ENCODE results near the gene TGM1. TPM values are rescaled to one million over a fixed set of nuclear protein-coding genes. Genes with fewer than 3 reads are reported as not detected.

The TGM1 gene
- polyA plus RNA-seq, 2 of the 4 experiments (the other 2 are of a cell fraction) = 0.61 to 1.3 TPM

- ATAC-seq = no peak
- DNase-seq (ENCODE audit: low read depth in 1 of 2, low spot score in 1 of 2) = no peak
- TF ChIP-seq SMC3 (IDR thresholded peaks at IDR 0.05) (no peak), MAZ (IDR thresholded peaks at IDR 0.05; ENCODE audit: borderline replicate concordance, low read depth, low read length) (no peak), REST (IDR thresholded peaks at IDR 0.05) (no peak), KDM5A (IDR thresholded peaks at IDR 0.05) (no peak), CBX2 (IDR thresholded peaks at IDR 0.05; ENCODE audit: borderline replicate concordance, low read depth) (no peak), MAFK (IDR thresholded peaks at IDR 0.05; ENCODE audit: partially characterized antibody) (no peak), NFE2L2 (conservative IDR thresholded peaks at IDR 0.05; ENCODE audit: low read length) (no peak), ZSCAN20 (CRISPR knock-in tag; IDR thresholded peaks at IDR 0.05) (no peak), HOXB13 (CRISPR knock-in tag; IDR thresholded peaks at IDR 0.05; ENCODE audit: low read depth) (no peak), USF2 (IDR thresholded peaks at IDR 0.05) (no peak), JUN (IDR thresholded peaks at IDR 0.05) (no peak), HOXB5 (CRISPR knock-in tag; IDR thresholded peaks at IDR 0.05) (no peak), POLR2A (IDR thresholded peaks at IDR 0.05; ENCODE audit: low read length) (no peak), HOXA7 (CRISPR knock-in tag; IDR thresholded peaks at IDR 0.05) (no peak), TP53 (CRISPR knock-in tag; IDR thresholded peaks at IDR 0.05) (no peak), CBX8 (IDR thresholded peaks at IDR 0.05) (no peak), ZFP36 (IDR thresholded peaks at IDR 0.05; ENCODE audit: borderline replicate concordance, partially characterized antibody) (no peak)
- POLR2A ChIA-PET = no interaction called here
- H3K4me1 ChIP-seq = peaks cover 5% of the 10 kb centered on the region; the same call in 2 of the 3 replicates
- no peak overlapping the region for H3K4me2 ChIP-seq
- CTCF ChIA-PET = interaction anchor here (1.4 to 21.7 kb wide), 4 partner anchors 8 to 48 kb away, joined by 4 to 601 read pairs (median 40); partner anchors contain the start of genes CIDEB, DHRS1, LTB4R and LTB4R2
- H3K4me3 ChIP-seq = no peak overlapping the region
- WGBS (ENCODE audit: missing lambda C conversion rate) = 74% methylated on average over 7 of the region's 7 CpGs
- no peaks in the 10 kb centered on the region for H3K9me3 ChIP-seq
- H3K27ac ChIP-seq = no peak overlapping the region
- FAIRE-seq = no peak
Observed at GRCh38 chr14:24253936-24254335, 9.0 kb downstream of the TGM1 start.

GRCh38 chr14:24252289-24253124, 10.5 kb downstream of the TGM1 start:
- no peak for TF ChIP-seq MAX (IDR thresholded peaks at IDR 0.05)
- TF ChIP-seq RCOR1 (IDR thresholded peaks at IDR 0.05; ENCODE audit: low read depth, low read length) = no peak
- no peak for TF ChIP-seq ATOH8 (CRISPR knock-in tag; IDR thresholded peaks at IDR 0.05; ENCODE audit: low read depth)
- no peak for TF ChIP-seq MYC (IDR thresholded peaks at IDR 0.05; ENCODE audit: borderline replicate concordance, low read length)
- no peak for TF ChIP-seq FOXS1 (CRISPR knock-in tag; IDR thresholded peaks at IDR 0.05)
- TF ChIP-seq HOXB13 (CRISPR knock-in tag; IDR thresholded peaks at IDR 0.05; ENCODE audit: low read depth) = no peak
- no peak for TF ChIP-seq HOXA7 (CRISPR knock-in tag; IDR thresholded peaks at IDR 0.05)
- TF ChIP-seq CBX8 (IDR thresholded peaks at IDR 0.05) = no peak
- ATAC-seq = no peak
- no peak for DNase-seq (ENCODE audit: low read depth in 1 of 2, low spot score in 1 of 2)
- ChIA-PET POLR2A (interaction anchor here (2.1 kb wide), 2 partner anchors 10 to 19 kb away, joined by 9 to 11 read pairs; partner anchors contain the start of genes RABGGTA and TINF2), CTCF (interaction anchor here (0.6 to 21.7 kb wide), 8 partner anchors 10 to 81 kb away, joined by 3 to 601 read pairs (median 4); partner anchors contain the start of genes CIDEB, DHRS1, LTB4R and LTB4R2)
- peaks cover 5% of the 10 kb centered on the region; the same call in 1 of the 3 replicates for H3K4me1 ChIP-seq
- no peak overlapping the region for H3K4me3 ChIP-seq
- no peak overlapping the region for H3K27ac ChIP-seq
- H3K4me2 ChIP-seq = no peak overlapping the region
- WGBS (ENCODE audit: missing lambda C conversion rate) = 87% methylated on average over 9 of the region's 11 CpGs
- no peak for FAIRE-seq
- H3K9me3 ChIP-seq = no peaks in the 10 kb centered on the region
